GM21367 (cell line): ENCODE measurements around the gene CNGB1.
"Not testable (repeated sequence)": the region's sequence is repeated elsewhere in the genome, so short reads cannot be mapped to it uniquely, and the experiment has no call there.

ENCODE experiments used
- ATAC-seq: cut with Tn5 transposase; IDR thresholded peaks from one replicate; pipeline ENCODE4 v1.9.1; 2021; ENCODE audit not compliant: unreplicated experiment

CNGB1 gene

GRCh38 chr16:57956270-57956808, 14.6 kb downstream of the CNGB1 start:
- ATAC-seq = no peak

- ATAC-seq = no peak
These were observed 15.2 kb downstream of the CNGB1 start for GRCh38 chr16:57955572-57956188.

GRCh38 chr16:57953857-57954256, 17.1 kb downstream of the CNGB1 start:
- ATAC-seq = no peak

GRCh38 chr16:57952909-57953308, 18.0 kb downstream of the CNGB1 start:
- ATAC-seq = no peak

GRCh38 chr16:57951204-57951960, 19.5 kb downstream of the CNGB1 start:
- no peak for ATAC-seq

- no peak for ATAC-seq
These were observed 20.5 kb downstream of the CNGB1 start for GRCh38 chr16:57950382-57950781.

- ATAC-seq = no peak
These were observed 21.2 kb downstream of the CNGB1 start for GRCh38 chr16:57949595-57950238.

GRCh38 chr16:57949013-57949412, 21.9 kb downstream of the CNGB1 start:
- ATAC-seq = no peak

- ATAC-seq = no peak
These were observed 22.9 kb downstream of the CNGB1 start for GRCh38 chr16:57948027-57948426.

GRCh38 chr16:57947261-57947660, 23.7 kb downstream of the CNGB1 start:
- ATAC-seq = no peak

- no peak for ATAC-seq
These were observed 24.6 kb downstream of the CNGB1 start for GRCh38 chr16:57946181-57946801.

GRCh38 chr16:57945740-57946138, 25.2 kb downstream of the CNGB1 start:
- no peak for ATAC-seq

GRCh38 chr16:57944970-57945739, 25.8 kb downstream of the CNGB1 start:
- ATAC-seq = no peak

- not testable (repeated sequence) for ATAC-seq
These were observed 27.5 kb downstream of the CNGB1 start for GRCh38 chr16:57943381-57943780.

GRCh38 chr16:57941901-57942300, 29.0 kb downstream of the CNGB1 start:
- ATAC-seq = not testable (repeated sequence)

GRCh38 chr16:57941016-57941664, 29.8 kb downstream of the CNGB1 start:
- no peak for ATAC-seq

GRCh38 chr16:57940382-57940966, 30.5 kb downstream of the CNGB1 start:
- ATAC-seq = no peak

GRCh38 chr16:57939872-57940224, 31.1 kb downstream of the CNGB1 start:
- no peak for ATAC-seq

- ATAC-seq = no peak
These were observed 31.7 kb downstream of the CNGB1 start for GRCh38 chr16:57938936-57939871.
